SK-N-MC (cell line): ENCODE measurements around the gene APOBEC3H.

Experiments used
- EZH2 ChIP-seq: fragments of 200-600 bp; sonication (generic); IDR thresholded peaks from one replicate; pipeline ENCODE4 v1.6.1; 2017; ENCODE audit warnings: antibody characterized with exemption
- POLR2AphosphoS5 ChIP-seq: IDR thresholded peaks from 2 replicates; pipeline ENCODE4 v1.6.1; 2012; ENCODE audit warnings: mild to moderate bottlenecking, low read depth, low read length, borderline replicate concordance

DNA sequence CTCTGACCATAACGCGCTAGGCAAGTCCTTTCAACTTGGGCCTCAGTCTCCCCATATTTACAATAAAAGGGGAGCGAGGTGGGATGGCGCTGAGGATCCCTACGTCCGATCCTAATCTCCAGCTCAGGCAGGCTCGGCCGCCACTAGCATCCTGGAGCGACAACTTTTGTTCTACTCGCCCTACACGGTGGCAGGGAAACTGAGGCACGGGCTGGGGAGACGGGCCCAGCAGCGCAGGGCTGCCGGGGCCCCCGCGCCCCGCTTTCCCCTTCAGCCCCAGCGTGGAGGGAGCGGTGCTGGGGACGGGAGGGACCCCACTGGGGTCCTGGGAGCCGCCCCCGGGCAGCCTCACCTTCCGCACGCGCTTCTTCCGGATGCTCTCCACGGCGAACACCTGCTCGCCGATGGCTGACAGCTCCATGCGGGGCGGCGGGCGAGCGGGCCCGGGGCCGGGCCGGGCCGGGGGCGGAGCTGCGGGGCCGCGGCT lies 55.0 kb downstream of the APOBEC3H start:
- TF ChIP-seq POLR2AphosphoS5: no peak
- no peak for TF ChIP-seq EZH2
